Keratinocyte (primary cell): ENCODE data around the gene GSK3A.

Experiments
- EZH2 ChIP-seq: IDR thresholded peaks from one replicate; pipeline ENCODE4 v1.6.1; 2012; ENCODE audit warnings: inconsistent platforms, mild to moderate bottlenecking, low read length, moderate library complexity
- TF ChIP-seq, protein P1 (sequence below), 3 experiments: IDR thresholded peaks in 1 of 3; conservative IDR thresholded peaks in 1 of 3; optimal IDR thresholded peaks in 1 of 3; 2 replicates in 2 of 3; 3 replicates in 1 of 3; pipeline versions ENCODE3 to v1.5.1; 2011; ENCODE audit warnings: low read length in 3 of 3, mild to moderate bottlenecking in 3 of 3, moderate library complexity in 2 of 3, control low read depth in 1 of 3, inconsistent platforms in 1 of 3; ENCODE audit not compliant: insufficient read depth in 2 of 3; ENCODE audit errors: extremely low read depth in 1 of 3

DNA sequence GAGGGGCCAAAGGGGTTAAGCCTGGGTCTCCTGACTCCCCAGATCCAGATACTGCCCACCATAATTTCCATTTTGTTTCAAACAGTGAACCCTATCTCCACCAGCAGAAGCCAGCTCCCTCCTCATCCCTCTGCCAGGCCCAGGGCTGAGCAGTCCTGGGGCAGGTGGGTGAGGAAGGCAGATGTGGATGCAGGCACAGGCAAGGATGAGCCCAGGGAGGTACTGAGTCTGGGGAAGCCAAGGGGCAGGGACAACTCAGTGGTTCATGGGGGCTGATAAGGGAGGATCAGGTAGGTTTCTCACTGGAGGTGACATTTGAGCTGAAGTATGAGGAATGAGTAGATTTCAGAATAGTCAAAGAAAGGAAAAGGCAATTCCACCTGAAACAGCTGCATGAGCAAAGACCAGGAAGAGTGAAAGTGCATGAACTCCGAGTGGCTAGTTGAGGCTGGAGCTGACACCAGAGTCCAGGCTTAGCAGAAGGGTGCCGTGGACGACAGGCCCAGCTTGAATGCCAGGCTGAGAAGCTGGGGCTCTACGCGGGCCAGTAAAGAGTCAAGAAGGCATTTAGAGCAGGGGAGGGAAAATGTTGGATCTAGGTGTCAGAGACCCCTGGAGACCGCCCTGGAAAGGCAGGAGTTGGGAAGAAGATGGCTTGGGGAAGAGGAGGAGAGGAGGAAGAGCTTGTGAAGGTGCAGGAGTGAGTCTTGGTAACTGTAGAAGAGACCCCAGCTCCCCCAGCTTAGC lies 36.9 kb upstream of the GSK3A start:
- TF ChIP-seq EZH2 = no peak
- TF ChIP-seq, protein P1, sequence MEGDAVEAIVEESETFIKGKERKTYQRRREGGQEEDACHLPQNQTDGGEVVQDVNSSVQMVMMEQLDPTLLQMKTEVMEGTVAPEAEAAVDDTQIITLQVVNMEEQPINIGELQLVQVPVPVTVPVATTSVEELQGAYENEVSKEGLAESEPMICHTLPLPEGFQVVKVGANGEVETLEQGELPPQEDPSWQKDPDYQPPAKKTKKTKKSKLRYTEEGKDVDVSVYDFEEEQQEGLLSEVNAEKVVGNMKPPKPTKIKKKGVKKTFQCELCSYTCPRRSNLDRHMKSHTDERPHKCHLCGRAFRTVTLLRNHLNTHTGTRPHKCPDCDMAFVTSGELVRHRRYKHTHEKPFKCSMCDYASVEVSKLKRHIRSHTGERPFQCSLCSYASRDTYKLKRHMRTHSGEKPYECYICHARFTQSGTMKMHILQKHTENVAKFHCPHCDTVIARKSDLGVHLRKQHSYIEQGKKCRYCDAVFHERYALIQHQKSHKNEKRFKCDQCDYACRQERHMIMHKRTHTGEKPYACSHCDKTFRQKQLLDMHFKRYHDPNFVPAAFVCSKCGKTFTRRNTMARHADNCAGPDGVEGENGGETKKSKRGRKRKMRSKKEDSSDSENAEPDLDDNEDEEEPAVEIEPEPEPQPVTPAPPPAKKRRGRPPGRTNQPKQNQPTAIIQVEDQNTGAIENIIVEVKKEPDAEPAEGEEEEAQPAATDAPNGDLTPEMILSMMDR (optimal IDR thresholded peaks at IDR 0.05 in 1 of 3, IDR thresholded peaks at IDR 0.05 in 1 of 3, conservative IDR thresholded peaks at IDR 0.05 in 1 of 3; ENCODE audit: extremely low read depth in 1 of 3, insufficient read depth in 2 of 3, low read length in 3 of 3) = no peak
